ENCODE results near the gene LKAAEAR1. TPM values are rescaled to one million over a fixed set of nuclear protein-coding genes. Genes with fewer than 3 reads are reported as not detected.

The LKAAEAR1 gene
- total and polyA plus RNA-seq, 9 of the 15 experiments (the other 6 are each of a cell fraction or from before 2014, with no cell fraction given), result not detected

- no peak for ATAC-seq
- Histone ChIP-seq H3K36me3 (ENCODE audit: control insufficient read depth, insufficient read depth, low read length) (peaks cover 12% of the 10 kb centered on the region; the same call in 1 of the 3 replicates), H2AFZ (ENCODE audit: low read depth, low read length) (no peak overlapping the region), H3K4me1 (replicated peaks in 1 of 2; ENCODE audit: control insufficient read depth in 2 of 2, insufficient read depth in 2 of 2, low read length in 2 of 2) (peaks cover 39 to 78% of the 10 kb centered on the region in 2 experiments), H3K4me2 (ENCODE audit: insufficient read depth, low read length) (no peak overlapping the region), H3K9me3 (replicated peaks; ENCODE audit: control insufficient read depth, insufficient read depth, low read depth, low read length) (no peaks in the 10 kb centered on the region), H3K27me3 (ENCODE audit: control insufficient read depth in 2 of 2, insufficient read depth in 2 of 2, low read length in 2 of 2) (no peaks in the 10 kb centered on the region), H3K9ac (ENCODE audit: insufficient read depth in 1 of 2, low read depth in 2 of 2, low read length in 2 of 2) (no peak overlapping the region), H3K79me2 (ENCODE audit: control insufficient read depth, insufficient read depth, low read length) (peaks cover 12% of the 10 kb centered on the region), H3K9me1 (ENCODE audit: control insufficient read depth, insufficient read depth, low read length) (peaks cover 4% of the 10 kb centered on the region), H3K4me3 (no peak overlapping the region), H3K27ac (ENCODE audit: extremely low read depth, low read depth, low read length) (no peak overlapping the region), H4K20me1 (replicated peaks; ENCODE audit: control insufficient read depth, insufficient read depth, low read length) (no peaks in the 10 kb centered on the region)
- BruUV-seq (replicated peaks), result no TSS peak
- intact Hi-C loops (cut with micrococcal nuclease), result no loop called here
- no peak for DNase-seq (ENCODE audit: extremely low read depth in 1 of 4, low spot score in 3 of 4)
- ChIA-PET POLR2A (interaction anchor here (0.7 to 1.1 kb wide), 2 partner anchors 11 to 20 kb away, joined by 3 read pairs; partner anchors contain the start of gene C20orf204), CTCF (ENCODE audit: low intra/inter-chr PET ratio) (no interaction called here)
- in situ Hi-C loops (cut with MboI), result no loop called here
- whole genome bisulfite sequencing (ENCODE audit: insufficient coverage, low coverage, missing lambda C conversion rate), result 84% methylated on average over 7 of the region's 8 CpGs
- FAIRE-seq, result no peak
- TF ChIP-seq KLF10 (CRISPR knock-in tag; IDR thresholded peaks at IDR 0.05), result no peak
- TF ChIP-seq CBX8 (IDR thresholded peaks at IDR 0.05; ENCODE audit: borderline replicate concordance, extremely low read depth, low read depth, low read length, poor library complexity, severe bottlenecking), result no peak
- no peak for TF ChIP-seq ZNF507 (tag; conservative IDR thresholded peaks at IDR 0.05)
- TF ChIP-seq TEAD1 (CRISPR knock-in tag; IDR thresholded peaks at IDR 0.05), result no peak
- no peak for TF ChIP-seq IRF1 (CRISPR knock-in tag; IDR thresholded peaks at IDR 0.05; ENCODE audit: borderline replicate concordance)
- no peak for TF ChIP-seq PRMT5 (CRISPR knock-in tag; IDR thresholded peaks at IDR 0.05)
- TF ChIP-seq ASH1L (IDR thresholded peaks at IDR 0.05; ENCODE audit: borderline replicate concordance, low read depth, partially characterized antibody), result no peak
- TF ChIP-seq MITF (IDR thresholded peaks at IDR 0.05), result no peak
- TF ChIP-seq MCM2 (IDR thresholded peaks at IDR 0.05; ENCODE audit: low read depth), result no peak
- TF ChIP-seq HNRNPLL (IDR thresholded peaks at IDR 0.05; ENCODE audit: low read depth, low read length, poor library complexity, severe bottlenecking), result no peak
Measured at GRCh38 chr20:64047046-64047389, 37.2 kb downstream of the LKAAEAR1 start.

Measured in K562 (cell line).